Mesothelial cell of epicardium (in vitro differentiated cells): ENCODE measurements around the gene TXNDC2. TPM values are rescaled to one million over a fixed set of nuclear protein-coding genes. Genes with fewer than 3 reads are reported as not detected.

Experiments
- DNase-seq, 2 experiments: peaks; one replicate each; pipeline ENCODE4 v3.0.0; 2021; ENCODE audit warnings: low spot score in 2 of 2; ENCODE audit not compliant: unreplicated experiment in 2 of 2
- H3K27ac Mint-ChIP-seq: 2 replicates; pipeline ENCODE4 v1.8.0; 2021; ENCODE audit warnings: mixed read lengths
- H3K27me3 Mint-ChIP-seq: 2 replicates; pipeline ENCODE4 v1.8.0; 2021; ENCODE audit warnings: low read depth, mixed read lengths
- H3K36me3 Mint-ChIP-seq: 2 replicates; pipeline ENCODE4 v1.8.0; 2021; ENCODE audit warnings: mixed read lengths
- H3K4me1 Mint-ChIP-seq: 2 replicates; pipeline ENCODE4 v1.8.0; 2021; ENCODE audit warnings: mixed read lengths
- H3K4me3 Mint-ChIP-seq: 2 replicates; pipeline ENCODE4 v1.8.0; 2021; ENCODE audit warnings: mild to moderate bottlenecking, moderate library complexity, mixed read lengths
- H3K9me3 Mint-ChIP-seq: 2 replicates; pipeline ENCODE4 v1.8.0; 2021; ENCODE audit warnings: mixed read lengths
- CTCF ChIP-seq: fragments of 200-600 bp; sonication (generic); IDR thresholded peaks from one replicate; pipeline ENCODE4 v1.5.0; 2021; ENCODE audit warnings: antibody characterized with exemption; ENCODE audit not compliant: unreplicated experiment
- total RNA-seq: library from RNA; stranded (reverse); gene quantifications from 3 replicates; pipeline ENCODE4 v1.2.1, GENCODE V29; 2021

The TXNDC2 gene
- total RNA-seq, 1 donor from 2014 or later = not detected

GRCh38 chr18:9933865-9934264 is 48.1 kb downstream of the TXNDC2 start:
- H3K27me3 Mint-ChIP-seq = no peaks in the 10 kb centered on the region
- H3K27ac Mint-ChIP-seq = no peak overlapping the region
- no peak for TF ChIP-seq CTCF
- peaks cover 25% of the 10 kb centered on the region for H3K36me3 Mint-ChIP-seq
- H3K4me1 Mint-ChIP-seq = peaks cover 25% of the 10 kb centered on the region
- no peak for DNase-seq
- H3K9me3 Mint-ChIP-seq = no peaks in the 10 kb centered on the region
- H3K4me3 Mint-ChIP-seq = no peak overlapping the region

GRCh38 chr18:9934274-9934673 is 48.5 kb downstream of the TXNDC2 start:
- peaks cover 25% of the 10 kb centered on the region for H3K36me3 Mint-ChIP-seq
- H3K4me3 Mint-ChIP-seq = no peak overlapping the region
- H3K27me3 Mint-ChIP-seq = no peaks in the 10 kb centered on the region
- no peaks in the 10 kb centered on the region for H3K9me3 Mint-ChIP-seq
- H3K4me1 Mint-ChIP-seq = peaks cover 24% of the 10 kb centered on the region
- no peak for DNase-seq
- no peak overlapping the region for H3K27ac Mint-ChIP-seq
- no peak for TF ChIP-seq CTCF

Other genes with a start within 250 kb of the TXNDC2 start
- 20.0 to 21.8 TPM (median 21.8 TPM) in 3 replicates for gene RAB31, start 177.7 kb upstream of the TXNDC2 start, total RNA-seq
- 126 to 131 TPM (median 130 TPM) in 3 replicates for gene VAPA, start 28.0 kb downstream of the TXNDC2 start, total RNA-seq